MM.1S (cell line): ENCODE results near the gene DOK3.

Experiments
- DNase-seq: peaks from one replicate; pipeline ENCODE4 v3.0.0-alpha.2; 2015
- H2AFZ ChIP-seq: fragments of 300-600 bp; sonication (generic); 2 replicates; pipeline ENCODE4 v1.6.0; 2016; ENCODE audit warnings: antibody characterized with exemption, low read length
- H3F3A ChIP-seq: fragments of 300-600 bp; sonication (generic); 2 replicates; pipeline ENCODE4 v1.6.1; 2016; ENCODE audit warnings: mild to moderate bottlenecking, antibody characterized with exemption, low read length, moderate library complexity, mixed read lengths; ENCODE audit not compliant: insufficient read depth
- H3K27ac ChIP-seq: fragments of 300-600 bp; sonication (generic); 2 replicates; pipeline ENCODE4 v1.5.1; 2016; ENCODE audit warnings: mild to moderate bottlenecking, low read length
- H3K27me3 ChIP-seq: fragments of 300-600 bp; sonication (generic); replicated peaks from 2 replicates; pipeline ENCODE4 v1.6.0; 2016; ENCODE audit warnings: low read length; ENCODE audit not compliant: insufficient read depth
- H3K36me3 ChIP-seq: fragments of 300-600 bp; sonication (generic); replicated peaks from 2 replicates; pipeline ENCODE4 v1.6.1; 2016; ENCODE audit warnings: mild to moderate bottlenecking, low read length, mixed read lengths; ENCODE audit not compliant: insufficient read depth
- H3K4me1 ChIP-seq: fragments of 300-600 bp; sonication (generic); 2 replicates; pipeline ENCODE4 v1.6.1; 2016; ENCODE audit warnings: low read length, mixed read lengths
- H3K4me2 ChIP-seq: fragments of 300-600 bp; sonication (generic); 2 replicates; pipeline ENCODE4 v1.6.0; 2016; ENCODE audit warnings: low read depth, low read length
- H3K4me3 ChIP-seq: fragments of 300-600 bp; sonication (generic); 2 replicates; pipeline ENCODE4 v1.5.1; 2016; ENCODE audit warnings: low read length, mixed read lengths
- H3K79me2 ChIP-seq: fragments of 300-600 bp; sonication (generic); 2 replicates; pipeline ENCODE4 v1.6.1; 2016; ENCODE audit warnings: mixed run types, low read length, mixed read lengths
- H3K9ac ChIP-seq: fragments of 300-600 bp; sonication (generic); 2 replicates; pipeline ENCODE4 v1.6.1; 2016; ENCODE audit warnings: low read length, mixed read lengths
- H3K9me2 ChIP-seq: fragments of 300-600 bp; sonication (generic); replicated peaks from 2 replicates; pipeline ENCODE4 v1.6.1; 2016; ENCODE audit warnings: mild to moderate bottlenecking, low read length, mixed read lengths; ENCODE audit not compliant: insufficient read depth
- H3K9me3 ChIP-seq: fragments of 300-600 bp; sonication (generic); replicated peaks from 2 replicates; pipeline ENCODE4 v1.6.1; 2016; ENCODE audit warnings: mild to moderate bottlenecking, low read length, mixed read lengths; ENCODE audit not compliant: insufficient read depth
- H4K20me1 ChIP-seq: fragments of 300-600 bp; sonication (generic); 2 replicates; pipeline ENCODE4 v1.6.1; 2016; ENCODE audit warnings: mild to moderate bottlenecking, low read length, moderate library complexity, mixed read lengths; ENCODE audit not compliant: insufficient read depth
- CTCF ChIP-seq: fragments of 300-600 bp; sonication (generic); IDR thresholded peaks from 2 replicates; pipeline ENCODE4 v1.5.1; 2016; ENCODE audit warnings: antibody characterized with exemption, low read length, mixed read lengths
- EZH2 ChIP-seq: fragments of 300-600 bp; sonication (generic); optimal IDR thresholded peaks from 2 replicates; pipeline ENCODE3; 2017; ENCODE audit warnings: low read depth, mild to moderate bottlenecking, antibody characterized with exemption, low read length, mixed read lengths
- EZH2phosphoT487 ChIP-seq: fragments of 300-600 bp; sonication (generic); IDR thresholded peaks from 2 replicates; pipeline ENCODE4 v1.6.1; 2018; ENCODE audit warnings: antibody characterized with exemption, low read length

Gene DOK3

GRCh38 chr5:177539411-177539810 lies 29.8 kb upstream of the DOK3 start:
- no peaks in the 10 kb centered on the region for H3K27me3 ChIP-seq
- H3F3A ChIP-seq: no peaks in the 10 kb centered on the region
- TF ChIP-seq CTCF (no peak), EZH2 (no peak), EZH2phosphoT487 (no peak)
- H3K4me3 ChIP-seq: no peak overlapping the region
- no peak overlapping the region for H3K9ac ChIP-seq
- no peaks in the 10 kb centered on the region; the same call in 1 of the 2 replicates for H3K36me3 ChIP-seq
- H3K4me2 ChIP-seq: no peak overlapping the region
- H3K4me1 ChIP-seq: no peaks in the 10 kb centered on the region
- H2AFZ ChIP-seq: no peak overlapping the region
- H3K9me2 ChIP-seq: no peaks in the 10 kb centered on the region
- H3K9me3 ChIP-seq: no peaks in the 10 kb centered on the region
- H4K20me1 ChIP-seq: no peaks in the 10 kb centered on the region
- H3K27ac ChIP-seq: no peak overlapping the region
- peaks cover 70% of the 10 kb centered on the region for H3K79me2 ChIP-seq
- no peak for DNase-seq

- no peak for TF ChIP-seq CTCF
- TF ChIP-seq EZH2phosphoT487: no peak
- no peak for TF ChIP-seq EZH2
- H3K4me2 ChIP-seq: no peak overlapping the region
- H3K36me3 ChIP-seq: no peaks in the 10 kb centered on the region; the same call in 1 of the 2 replicates
- H3K27ac ChIP-seq: no peak overlapping the region
- H2AFZ ChIP-seq: no peak overlapping the region
- H3K9ac ChIP-seq: no peak overlapping the region
- no peaks in the 10 kb centered on the region for H3K27me3 ChIP-seq
- H3K79me2 ChIP-seq: peaks cover 66% of the 10 kb centered on the region
- no peaks in the 10 kb centered on the region for H4K20me1 ChIP-seq
- no peaks in the 10 kb centered on the region for H3K4me1 ChIP-seq
- H3F3A ChIP-seq: no peaks in the 10 kb centered on the region
- H3K9me2 ChIP-seq: no peaks in the 10 kb centered on the region
- H3K9me3 ChIP-seq: no peaks in the 10 kb centered on the region
- no peak overlapping the region for H3K4me3 ChIP-seq
- no peak for DNase-seq
Measured at GRCh38 chr5:177538876-177539275, 29.2 kb upstream of the DOK3 start.

- Histone ChIP-seq H3K9me2 (no peaks in the 10 kb centered on the region), H3K27ac (no peak overlapping the region), H4K20me1 (no peaks in the 10 kb centered on the region), H3K4me2 (no peak overlapping the region), H3K4me3 (no peak overlapping the region), H3K27me3 (no peaks in the 10 kb centered on the region), H3K9me3 (no peaks in the 10 kb centered on the region), H3K79me2 (peaks cover 55% of the 10 kb centered on the region), H3K4me1 (no peaks in the 10 kb centered on the region), H3F3A (no peaks in the 10 kb centered on the region), H2AFZ (no peak overlapping the region), H3K36me3 (no peaks in the 10 kb centered on the region; the same call in 1 of the 2 replicates), H3K9ac (no peak overlapping the region)
- TF ChIP-seq CTCF: no peak
- no peak for TF ChIP-seq EZH2
- TF ChIP-seq EZH2phosphoT487: no peak
- no peak for DNase-seq
Measured at GRCh38 chr5:177537389-177538361, 28.0 kb upstream of the DOK3 start.
